GM06990 (cell line): ENCODE data around the gene ANKS1B.

Experiments
- DNase-seq: peaks from one replicate; pipeline ENCODE4 v3.0.0-alpha.2; 2011; ENCODE audit not compliant: insufficient read length; ENCODE audit errors: extremely low read depth
- H3K27me3 ChIP-seq: replicated peaks from 2 replicates; pipeline ENCODE4 v1.6.0; 2011; ENCODE audit warnings: low read length; ENCODE audit not compliant: control insufficient read depth, insufficient read depth
- H3K36me3 ChIP-seq: 2 replicates; pipeline ENCODE4 v1.5.1; 2011; ENCODE audit warnings: low read length; ENCODE audit not compliant: control insufficient read depth, insufficient read depth
- H3K4me3 ChIP-seq: replicated peaks from 2 replicates; pipeline ENCODE4 v1.5.1; 2011; ENCODE audit warnings: low read depth, mild to moderate bottlenecking, control low read depth, low read length
- CTCF ChIP-seq: IDR thresholded peaks from 2 replicates; pipeline ENCODE4 v1.5.1; 2011; ENCODE audit warnings: low read length, control low read depth, mild to moderate bottlenecking, inconsistent platforms; ENCODE audit not compliant: insufficient read depth, poor library complexity, severe bottlenecking

ANKS1B gene

GRCh38 chr12:99704458-99704857 is 280.3 kb downstream of the ANKS1B start:
- no peak for TF ChIP-seq CTCF
- H3K4me3 ChIP-seq: no peak overlapping the region
- H3K27me3 ChIP-seq: no peaks in the 10 kb centered on the region
- DNase-seq: no peak
- H3K36me3 ChIP-seq: no peaks in the 10 kb centered on the region

GRCh38 chr12:99704036-99704435 is 280.7 kb downstream of the ANKS1B start:
- no peak for TF ChIP-seq CTCF
- Histone ChIP-seq H3K27me3 (no peaks in the 10 kb centered on the region), H3K4me3 (no peak overlapping the region), H3K36me3 (no peaks in the 10 kb centered on the region)
- no peak for DNase-seq

GRCh38 chr12:99700032-99700431 is 284.7 kb downstream of the ANKS1B start:
- TF ChIP-seq CTCF: no peak
- no peak for DNase-seq
- Histone ChIP-seq H3K4me3 (no peak overlapping the region), H3K36me3 (no peaks in the 10 kb centered on the region), H3K27me3 (no peaks in the 10 kb centered on the region)

- TF ChIP-seq CTCF: no peak
- DNase-seq: no peak
- no peaks in the 10 kb centered on the region for H3K36me3 ChIP-seq
Observed at GRCh38 chr12:99695050-99695449, 289.7 kb downstream of the ANKS1B start.

GRCh38 chr12:99686142-99686541 is 298.6 kb downstream of the ANKS1B start:
- no peak for TF ChIP-seq CTCF
- H3K27me3 ChIP-seq: no peaks in the 10 kb centered on the region
- H3K4me3 ChIP-seq: no peak overlapping the region
- H3K36me3 ChIP-seq: no peaks in the 10 kb centered on the region
- no peak for DNase-seq

More at GRCh38 chr12:99695050-99695449, 289.7 kb downstream of the ANKS1B start:
- no peaks in the 10 kb centered on the region for H3K27me3 ChIP-seq
- H3K4me3 ChIP-seq: no peak overlapping the region

GRCh38 chr12:99680276-99680675 is 304.5 kb downstream of the ANKS1B start:
- no peak for TF ChIP-seq CTCF
- H3K4me3 ChIP-seq: no peak overlapping the region
- DNase-seq: no peak
- no peaks in the 10 kb centered on the region for H3K27me3 ChIP-seq
- no peaks in the 10 kb centered on the region for H3K36me3 ChIP-seq
